Fibroblast of mammary gland (primary cell): ENCODE data around the gene DVL1.
"Not testable (repeated sequence)": the region's sequence is repeated elsewhere in the genome, so short reads cannot be mapped to it uniquely, and the experiment has no call there.

ENCODE experiments used
- DNase-seq: peaks from one replicate; pipeline ENCODE4 v3.0.0-alpha.2; 2010; ENCODE audit warnings: low read depth
- H3K4me3 ChIP-seq: 2 replicates; pipeline ENCODE4 v1.5.1; 2011; ENCODE audit warnings: low read depth, mild to moderate bottlenecking, low read length, moderate library complexity; ENCODE audit not compliant: control insufficient read depth
- CTCF ChIP-seq: conservative IDR thresholded peaks from 2 replicates; pipeline ENCODE4 v1.5.1; 2011; ENCODE audit warnings: low read depth, low read length, inconsistent platforms; ENCODE audit not compliant: control insufficient read depth, insufficient read depth

The DVL1 gene

GRCh38 chr1:1393014-1393413, 43.8 kb upstream of the DVL1 start:
- no peak for TF ChIP-seq CTCF
- H3K4me3 ChIP-seq = no peak overlapping the region
- no peak for DNase-seq

- DNase-seq = no peak
- no peak overlapping the region for H3K4me3 ChIP-seq
- TF ChIP-seq CTCF = no peak
Observed at GRCh38 chr1:1391225-1391624, 42.0 kb upstream of the DVL1 start.

- no peak overlapping the region for H3K4me3 ChIP-seq
- no peak for DNase-seq
- no peak for TF ChIP-seq CTCF
Observed at GRCh38 chr1:1390675-1391074, 41.5 kb upstream of the DVL1 start.

- no peak for TF ChIP-seq CTCF
- DNase-seq = no peak
- no peak overlapping the region for H3K4me3 ChIP-seq
Observed at GRCh38 chr1:1388078-1388472, 38.9 kb upstream of the DVL1 start.

- TF ChIP-seq CTCF = no peak
- H3K4me3 ChIP-seq = no peak overlapping the region
- no peak for DNase-seq
Observed at GRCh38 chr1:1387098-1388077, 38.2 kb upstream of the DVL1 start.

GRCh38 chr1:1385931-1386330, 36.7 kb upstream of the DVL1 start:
- H3K4me3 ChIP-seq = no peak overlapping the region
- no peak for TF ChIP-seq CTCF
- DNase-seq = no peak

GRCh38 chr1:1385339-1385738, 36.1 kb upstream of the DVL1 start:
- H3K4me3 ChIP-seq, DNase-seq: not testable (repeated sequence)
